H1 (cell line): ENCODE measurements around the gene LIG4. TPM values are rescaled to one million over a fixed set of nuclear protein-coding genes. Genes with fewer than 3 reads are reported as not detected.

Source experiments
- CHD7 ChIP-seq: fragments of 300-600 bp; sonication (generic); IDR thresholded peaks from 2 replicates; pipeline ENCODE4 v1.7.1; 2012; ENCODE audit warnings: low read length, moderate library complexity, mild to moderate bottlenecking, inconsistent platforms; ENCODE audit not compliant: insufficient replicate concordance
- CTCF ChIP-seq, 3 experiments: IDR thresholded peaks; 1 replicate in 2 of 3; 2 replicates in 1 of 3; pipeline versions ENCODE4 v1.5.1 to v1.6.1; 2011; ENCODE audit warnings: low read length in 3 of 3, mild to moderate bottlenecking in 3 of 3, inconsistent platforms in 2 of 3, low read depth in 1 of 3, moderate library complexity in 1 of 3; ENCODE audit not compliant: insufficient read depth in 1 of 3; ENCODE audit errors: control extremely low read depth in 1 of 3
- EGR1 ChIP-seq: IDR thresholded peaks from 2 replicates; pipeline ENCODE4 v1.6.1; 2011; ENCODE audit warnings: low read depth, low read length, borderline replicate concordance
- KDM5A ChIP-seq: fragments of 200-600 bp; IDR thresholded peaks from 2 replicates; pipeline ENCODE4 v1.7.1; 2012; ENCODE audit warnings: mild to moderate bottlenecking, low read length, inconsistent platforms, mixed read lengths
- MAX ChIP-seq: IDR thresholded peaks from 2 replicates; pipeline ENCODE4 v1.6.1; 2012; ENCODE audit warnings: inconsistent platforms
- NRF1 ChIP-seq: IDR thresholded peaks from 2 replicates; pipeline ENCODE4 v1.6.1; 2011; ENCODE audit warnings: mild to moderate bottlenecking, low read depth, low read length, improper control_type of control experiment
- POU5F1 ChIP-seq: IDR thresholded peaks from 2 replicates; pipeline ENCODE4 v1.6.1; 2011; ENCODE audit warnings: low read depth, mild to moderate bottlenecking, low read length, moderate library complexity
- SIRT6 ChIP-seq: IDR thresholded peaks from one replicate; pipeline ENCODE4 v1.7.1; 2012; ENCODE audit warnings: low read length, inconsistent platforms
- SUZ12 ChIP-seq: fragments of 200-600 bp; sonication (generic); IDR thresholded peaks from 2 replicates; pipeline ENCODE4 v1.6.1; 2012; ENCODE audit warnings: mild to moderate bottlenecking, inconsistent platforms, low read length, moderate library complexity, mixed read lengths
- polyA plus RNA-seq, 7 experiments: library from polyadenylated mRNA; depleted of rRNA in 3 of 7; stranded (reverse) in 5 of 7; unstranded in 2 of 7; fragments of >200 nt in 5 of 7; fragments of 200-250 nt in 2 of 7; gene quantifications; 1 replicate in 5 of 7; 2 replicates in 1 of 7; 4 replicates in 1 of 7; pipeline versions ENCODE4 v1.2.1 to v1.2.3, GENCODE V29; 2011 to 2013; ENCODE audit warnings: missing spikeins in 2 of 7, mixed read lengths in 2 of 7
- total RNA-seq: library from RNA; stranded (reverse); fragmentation: NEBNext Ultra II Directional; extraction: Animal tissue kit (Norgen Biotek cat#: 25700); gene quantifications from 2 replicates; pipeline ENCODE4 v1.2.1, GENCODE V29; 2021

Gene LIG4
- total and polyA plus RNA-seq, 2 of the 8 experiments (the other 6 are each of a cell fraction or from before 2014, with no cell fraction given): 1.1 to 4.5 TPM

- TF ChIP-seq CHD7: no peak
- TF ChIP-seq SUZ12: no peak
- TF ChIP-seq EGR1: no peak
- TF ChIP-seq MAX: no peak
- no peak for TF ChIP-seq CTCF (IDR thresholded peaks at IDR 0.05; ENCODE audit: control extremely low read depth in 1 of 3, insufficient read depth in 1 of 3, low read depth in 1 of 3, low read length in 3 of 3)
- TF ChIP-seq NRF1: no peak
- no peak for TF ChIP-seq POU5F1
- TF ChIP-seq SIRT6: no peak
- TF ChIP-seq KDM5A: no peak
Measured at GRCh38 chr13:108226184-108226583, 10.8 kb upstream of the LIG4 start (continued).
